WTC11 (cell line): ENCODE data around the gene NUP210. TPM values are rescaled to one million over a fixed set of nuclear protein-coding genes. Genes with fewer than 3 reads are reported as not detected.

Experiments
- ATAC-seq: fragments of 200-7000 bp; cut with Tn5 transposase; 2 replicates; pipeline ENCODE4 v1.10.0; 2021; ENCODE audit warnings: mild to moderate bottlenecking, moderate library complexity
- CTCF ChIA-PET: fragments of 300-600 bp; sonication (Branson Sonifier 250); formaldehyde crosslinking; loops from one replicate; lab custom pipeline; 2021; ENCODE audit warnings: antibody characterized with exemption; lab: Charles Lee
- POLR2A ChIA-PET: fragments of 350-600 bp; sonication (Branson Sonifier 250); formaldehyde crosslinking; loops from one replicate; lab custom pipeline; 2021; ENCODE audit warnings: antibody characterized with exemption; lab: Charles Lee
- DNase-seq: peaks from one replicate; pipeline ENCODE4 v3.0.0; 2021; ENCODE audit warnings: low spot score
- H3K27ac Mint-ChIP-seq: 2 replicates; pipeline ENCODE4 v1.8.0; 2021; ENCODE audit warnings: mixed read lengths
- H3K27me3 Mint-ChIP-seq: 2 replicates; pipeline ENCODE4 v1.8.0; 2021; ENCODE audit warnings: low read depth, mild to moderate bottlenecking, moderate library complexity, mixed read lengths
- H3K36me3 Mint-ChIP-seq: 2 replicates; pipeline ENCODE4 v1.8.0; 2021; ENCODE audit warnings: mixed read lengths
- H3K4me1 Mint-ChIP-seq: 2 replicates; pipeline ENCODE4 v1.8.0; 2022; ENCODE audit warnings: mixed read lengths
- H3K4me3 Mint-ChIP-seq: 2 replicates; pipeline ENCODE4 v1.8.0; 2021; ENCODE audit warnings: mild to moderate bottlenecking, moderate library complexity, mixed read lengths
- H3K9me3 Mint-ChIP-seq: 2 replicates; pipeline ENCODE4 v1.8.0; 2021; ENCODE audit warnings: mixed read lengths
- CREB1 ChIP-seq: sonication (generic); formaldehyde crosslinking; IDR thresholded peaks from 2 replicates; pipeline ENCODE4 v1.8.0; 2023; ENCODE audit warnings: mild to moderate bottlenecking, missing genetic modification reagents
- EMX1 ChIP-seq: fragments of 250-450 bp; sonication (Bioruptor Pico); IDR thresholded peaks from 2 replicates; pipeline ENCODE4 v1.8.0; 2021; ENCODE audit warnings: mild to moderate bottlenecking
- FOXK1 ChIP-seq: sonication (generic); formaldehyde crosslinking; IDR thresholded peaks from 2 replicates; pipeline ENCODE4 v1.8.0; 2022; ENCODE audit warnings: mild to moderate bottlenecking, moderate library complexity, missing genetic modification reagents
- HMGA2 ChIP-seq: fragments of 250-450 bp; sonication (Bioruptor Pico); IDR thresholded peaks from 2 replicates; pipeline ENCODE4 v1.4.0; 2021; ENCODE audit warnings: mild to moderate bottlenecking, moderate library complexity
- JUN ChIP-seq: sonication (generic); formaldehyde crosslinking; IDR thresholded peaks from 2 replicates; pipeline ENCODE4 v1.8.0; 2023; ENCODE audit warnings: mild to moderate bottlenecking, missing genetic modification reagents
- NR1H2 ChIP-seq: sonication (generic); formaldehyde crosslinking; IDR thresholded peaks from 2 replicates; pipeline ENCODE4 v1.9.0; 2021; ENCODE audit warnings: mild to moderate bottlenecking, moderate library complexity, missing genetic modification reagents
- NR3C1 ChIP-seq: sonication (generic); formaldehyde crosslinking; conservative IDR thresholded peaks from 2 replicates; pipeline ENCODE4 v1.8.1; 2023; ENCODE audit warnings: low read depth, mild to moderate bottlenecking, missing genetic modification reagents
- RORB ChIP-seq: fragments of 250-450 bp; sonication (Bioruptor Pico); IDR thresholded peaks from 2 replicates; pipeline ENCODE4 v1.9.0; 2021; ENCODE audit warnings: mild to moderate bottlenecking
- SOX15 ChIP-seq: fragments of 250-450 bp; sonication (Bioruptor Pico); IDR thresholded peaks from 2 replicates; pipeline ENCODE4 v1.9.0; 2021; ENCODE audit warnings: mild to moderate bottlenecking
- TP53 ChIP-seq: sonication (generic); formaldehyde crosslinking; IDR thresholded peaks from 2 replicates; pipeline ENCODE4 v1.8.1; 2023; ENCODE audit warnings: mild to moderate bottlenecking, missing genetic modification reagents
- ZBTB21 ChIP-seq: sonication (generic); formaldehyde crosslinking; IDR thresholded peaks from 2 replicates; pipeline ENCODE4 v1.8.1; 2023; ENCODE audit warnings: mild to moderate bottlenecking, missing genetic modification reagents, borderline replicate concordance
- ZNF219 ChIP-seq: sonication (generic); formaldehyde crosslinking; IDR thresholded peaks from 2 replicates; pipeline ENCODE4 v1.8.0; 2023; ENCODE audit warnings: missing genetic modification reagents, mild to moderate bottlenecking, borderline replicate concordance
- ZNF416 ChIP-seq: fragments of 250-450 bp; sonication (Bioruptor Pico); IDR thresholded peaks from 2 replicates; pipeline ENCODE4 v1.9.0; 2021; ENCODE audit warnings: mild to moderate bottlenecking, inconsistent platforms
- total RNA-seq: library from RNA; stranded (reverse); gene quantifications from 3 replicates; pipeline ENCODE4 v1.2.3, GENCODE V29; 2021
- TF ChIP-seq, protein P1 (sequence below): sonication (generic); formaldehyde crosslinking; IDR thresholded peaks from 2 replicates; pipeline ENCODE4 v1.8.1; 2022; ENCODE audit warnings: low read depth, mild to moderate bottlenecking, moderate library complexity, missing genetic modification reagents, borderline replicate concordance
- TF ChIP-seq, protein P2 (sequence below): fragments of 250-450 bp; sonication (Bioruptor Pico); IDR thresholded peaks from 2 replicates; pipeline ENCODE4 v2.1.2; 2022; ENCODE audit warnings: mild to moderate bottlenecking, moderate library complexity
- TF ChIP-seq, protein P3 (sequence below): sonication (generic); formaldehyde crosslinking; IDR thresholded peaks from 2 replicates; pipeline ENCODE4 v1.8.0; 2022; ENCODE audit warnings: mild to moderate bottlenecking, missing genetic modification reagents
- TF ChIP-seq, protein P4 (sequence below): fragments of 250-450 bp; sonication (Bioruptor Pico); IDR thresholded peaks from 2 replicates; pipeline ENCODE4 v1.9.0; 2021; ENCODE audit warnings: mild to moderate bottlenecking
- TF ChIP-seq, protein P5 (sequence below): sonication (generic); formaldehyde crosslinking; IDR thresholded peaks from 2 replicates; pipeline ENCODE4 v1.8.0; 2023; ENCODE audit warnings: mild to moderate bottlenecking, missing genetic modification reagents
- TF ChIP-seq, protein P6 (sequence below): sonication (generic); formaldehyde crosslinking; conservative IDR thresholded peaks from 2 replicates; pipeline ENCODE4 v1.8.1; 2023; ENCODE audit warnings: mild to moderate bottlenecking, low read depth, missing genetic modification reagents, moderate library complexity
- TF ChIP-seq, protein P7 (sequence below): sonication (generic); formaldehyde crosslinking; IDR thresholded peaks from 2 replicates; pipeline ENCODE4 v1.8.1; 2023; ENCODE audit warnings: mild to moderate bottlenecking, missing genetic modification reagents

NUP210 gene
- total RNA-seq, 1 experiment from 2014 or later: 59.2 TPM

DNA sequence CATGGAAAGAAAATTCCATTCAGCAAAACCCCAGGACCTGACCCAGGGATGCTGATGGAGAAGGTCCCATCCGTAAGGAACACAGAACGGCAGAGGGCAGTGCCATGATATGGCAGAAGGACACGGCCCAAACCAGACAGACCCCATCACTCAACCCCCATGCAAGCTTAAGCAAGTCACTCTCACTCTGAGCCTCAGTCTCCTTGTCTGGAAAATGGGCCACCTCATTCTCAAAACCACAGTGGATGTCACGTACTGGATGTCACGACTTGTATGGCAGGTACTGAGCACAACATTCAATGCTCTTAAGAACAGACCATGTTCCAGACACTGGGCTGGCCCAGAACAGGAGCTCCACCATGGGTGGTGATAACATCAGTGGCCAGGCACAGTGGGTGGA, 90.4 kb downstream of the NUP210 start:
- CTCF ChIA-PET: no interaction called here
- no peak for DNase-seq
- ATAC-seq: no peak
- Mint-ChIP-seq H3K27me3 (no peaks in the 10 kb centered on the region), H3K4me3 (no peak overlapping the region), H3K36me3 (peaks cover 51% of the 10 kb centered on the region)
- TF ChIP-seq FOXK1 (CRISPR knock-in tag) (no peak), CREB1 (no peak), EMX1 (CRISPR knock-in tag) (no peak), TP53 (CRISPR knock-in tag) (no peak), ZNF219 (CRISPR knock-in tag) (no peak), SOX15 (CRISPR knock-in tag) (no peak), RORB (CRISPR knock-in tag) (no peak), NR1H2 (no peak), ZNF416 (no peak), HMGA2 (CRISPR knock-in tag) (no peak), JUN (no peak), NR3C1 (CRISPR knock-in tag) (no peak), ZBTB21 (no peak)
- TF ChIP-seq, protein P1, sequence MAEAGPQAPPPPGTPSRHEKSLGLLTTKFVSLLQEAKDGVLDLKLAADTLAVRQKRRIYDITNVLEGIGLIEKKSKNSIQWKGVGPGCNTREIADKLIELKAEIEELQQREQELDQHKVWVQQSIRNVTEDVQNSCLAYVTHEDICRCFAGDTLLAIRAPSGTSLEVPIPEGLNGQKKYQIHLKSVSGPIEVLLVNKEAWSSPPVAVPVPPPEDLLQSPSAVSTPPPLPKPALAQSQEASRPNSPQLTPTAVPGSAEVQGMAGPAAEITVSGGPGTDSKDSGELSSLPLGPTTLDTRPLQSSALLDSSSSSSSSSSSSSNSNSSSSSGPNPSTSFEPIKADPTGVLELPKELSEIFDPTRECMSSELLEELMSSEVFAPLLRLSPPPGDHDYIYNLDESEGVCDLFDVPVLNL (CRISPR knock-in tag): no peak
- TF ChIP-seq, protein P2, sequence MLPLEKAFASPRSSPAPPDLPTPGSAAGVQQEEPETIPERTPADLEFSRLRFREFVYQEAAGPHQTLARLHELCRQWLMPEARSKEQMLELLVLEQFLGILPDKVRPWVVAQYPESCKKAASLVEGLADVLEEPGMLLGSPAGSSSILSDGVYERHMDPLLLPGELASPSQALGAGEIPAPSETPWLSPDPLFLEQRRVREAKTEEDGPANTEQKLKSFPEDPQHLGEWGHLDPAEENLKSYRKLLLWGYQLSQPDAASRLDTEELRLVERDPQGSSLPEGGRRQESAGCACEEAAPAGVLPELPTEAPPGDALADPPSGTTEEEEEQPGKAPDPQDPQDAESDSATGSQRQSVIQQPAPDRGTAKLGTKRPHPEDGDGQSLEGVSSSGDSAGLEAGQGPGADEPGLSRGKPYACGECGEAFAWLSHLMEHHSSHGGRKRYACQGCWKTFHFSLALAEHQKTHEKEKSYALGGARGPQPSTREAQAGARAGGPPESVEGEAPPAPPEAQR (CRISPR knock-in tag): no peak
- TF ChIP-seq, protein P3, sequence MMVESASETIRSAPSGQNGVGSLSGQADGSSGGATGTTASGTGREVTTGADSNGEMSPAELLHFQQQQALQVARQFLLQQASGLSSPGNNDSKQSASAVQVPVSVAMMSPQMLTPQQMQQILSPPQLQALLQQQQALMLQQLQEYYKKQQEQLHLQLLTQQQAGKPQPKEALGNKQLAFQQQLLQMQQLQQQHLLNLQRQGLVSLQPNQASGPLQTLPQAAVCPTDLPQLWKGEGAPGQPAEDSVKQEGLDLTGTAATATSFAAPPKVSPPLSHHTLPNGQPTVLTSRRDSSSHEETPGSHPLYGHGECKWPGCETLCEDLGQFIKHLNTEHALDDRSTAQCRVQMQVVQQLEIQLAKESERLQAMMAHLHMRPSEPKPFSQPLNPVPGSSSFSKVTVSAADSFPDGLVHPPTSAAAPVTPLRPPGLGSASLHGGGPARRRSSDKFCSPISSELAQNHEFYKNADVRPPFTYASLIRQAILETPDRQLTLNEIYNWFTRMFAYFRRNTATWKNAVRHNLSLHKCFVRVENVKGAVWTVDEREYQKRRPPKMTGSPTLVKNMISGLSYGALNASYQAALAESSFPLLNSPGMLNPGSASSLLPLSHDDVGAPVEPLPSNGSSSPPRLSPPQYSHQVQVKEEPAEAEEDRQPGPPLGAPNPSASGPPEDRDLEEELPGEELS (CRISPR knock-in tag): no peak
- TF ChIP-seq, protein P4, sequence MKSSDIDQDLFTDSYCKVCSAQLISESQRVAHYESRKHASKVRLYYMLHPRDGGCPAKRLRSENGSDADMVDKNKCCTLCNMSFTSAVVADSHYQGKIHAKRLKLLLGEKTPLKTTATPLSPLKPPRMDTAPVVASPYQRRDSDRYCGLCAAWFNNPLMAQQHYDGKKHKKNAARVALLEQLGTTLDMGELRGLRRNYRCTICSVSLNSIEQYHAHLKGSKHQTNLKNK (CRISPR knock-in tag): no peak
- TF ChIP-seq, protein P5, sequence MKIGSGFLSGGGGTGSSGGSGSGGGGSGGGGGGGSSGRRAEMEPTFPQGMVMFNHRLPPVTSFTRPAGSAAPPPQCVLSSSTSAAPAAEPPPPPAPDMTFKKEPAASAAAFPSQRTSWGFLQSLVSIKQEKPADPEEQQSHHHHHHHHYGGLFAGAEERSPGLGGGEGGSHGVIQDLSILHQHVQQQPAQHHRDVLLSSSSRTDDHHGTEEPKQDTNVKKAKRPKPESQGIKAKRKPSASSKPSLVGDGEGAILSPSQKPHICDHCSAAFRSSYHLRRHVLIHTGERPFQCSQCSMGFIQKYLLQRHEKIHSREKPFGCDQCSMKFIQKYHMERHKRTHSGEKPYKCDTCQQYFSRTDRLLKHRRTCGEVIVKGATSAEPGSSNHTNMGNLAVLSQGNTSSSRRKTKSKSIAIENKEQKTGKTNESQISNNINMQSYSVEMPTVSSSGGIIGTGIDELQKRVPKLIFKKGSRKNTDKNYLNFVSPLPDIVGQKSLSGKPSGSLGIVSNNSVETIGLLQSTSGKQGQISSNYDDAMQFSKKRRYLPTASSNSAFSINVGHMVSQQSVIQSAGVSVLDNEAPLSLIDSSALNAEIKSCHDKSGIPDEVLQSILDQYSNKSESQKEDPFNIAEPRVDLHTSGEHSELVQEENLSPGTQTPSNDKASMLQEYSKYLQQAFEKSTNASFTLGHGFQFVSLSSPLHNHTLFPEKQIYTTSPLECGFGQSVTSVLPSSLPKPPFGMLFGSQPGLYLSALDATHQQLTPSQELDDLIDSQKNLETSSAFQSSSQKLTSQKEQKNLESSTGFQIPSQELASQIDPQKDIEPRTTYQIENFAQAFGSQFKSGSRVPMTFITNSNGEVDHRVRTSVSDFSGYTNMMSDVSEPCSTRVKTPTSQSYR (CRISPR knock-in tag): no peak
- TF ChIP-seq, protein P6, sequence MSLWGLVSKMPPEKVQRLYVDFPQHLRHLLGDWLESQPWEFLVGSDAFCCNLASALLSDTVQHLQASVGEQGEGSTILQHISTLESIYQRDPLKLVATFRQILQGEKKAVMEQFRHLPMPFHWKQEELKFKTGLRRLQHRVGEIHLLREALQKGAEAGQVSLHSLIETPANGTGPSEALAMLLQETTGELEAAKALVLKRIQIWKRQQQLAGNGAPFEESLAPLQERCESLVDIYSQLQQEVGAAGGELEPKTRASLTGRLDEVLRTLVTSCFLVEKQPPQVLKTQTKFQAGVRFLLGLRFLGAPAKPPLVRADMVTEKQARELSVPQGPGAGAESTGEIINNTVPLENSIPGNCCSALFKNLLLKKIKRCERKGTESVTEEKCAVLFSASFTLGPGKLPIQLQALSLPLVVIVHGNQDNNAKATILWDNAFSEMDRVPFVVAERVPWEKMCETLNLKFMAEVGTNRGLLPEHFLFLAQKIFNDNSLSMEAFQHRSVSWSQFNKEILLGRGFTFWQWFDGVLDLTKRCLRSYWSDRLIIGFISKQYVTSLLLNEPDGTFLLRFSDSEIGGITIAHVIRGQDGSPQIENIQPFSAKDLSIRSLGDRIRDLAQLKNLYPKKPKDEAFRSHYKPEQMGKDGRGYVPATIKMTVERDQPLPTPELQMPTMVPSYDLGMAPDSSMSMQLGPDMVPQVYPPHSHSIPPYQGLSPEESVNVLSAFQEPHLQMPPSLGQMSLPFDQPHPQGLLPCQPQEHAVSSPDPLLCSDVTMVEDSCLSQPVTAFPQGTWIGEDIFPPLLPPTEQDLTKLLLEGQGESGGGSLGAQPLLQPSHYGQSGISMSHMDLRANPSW (CRISPR knock-in tag): no peak
- TF ChIP-seq, protein P7, sequence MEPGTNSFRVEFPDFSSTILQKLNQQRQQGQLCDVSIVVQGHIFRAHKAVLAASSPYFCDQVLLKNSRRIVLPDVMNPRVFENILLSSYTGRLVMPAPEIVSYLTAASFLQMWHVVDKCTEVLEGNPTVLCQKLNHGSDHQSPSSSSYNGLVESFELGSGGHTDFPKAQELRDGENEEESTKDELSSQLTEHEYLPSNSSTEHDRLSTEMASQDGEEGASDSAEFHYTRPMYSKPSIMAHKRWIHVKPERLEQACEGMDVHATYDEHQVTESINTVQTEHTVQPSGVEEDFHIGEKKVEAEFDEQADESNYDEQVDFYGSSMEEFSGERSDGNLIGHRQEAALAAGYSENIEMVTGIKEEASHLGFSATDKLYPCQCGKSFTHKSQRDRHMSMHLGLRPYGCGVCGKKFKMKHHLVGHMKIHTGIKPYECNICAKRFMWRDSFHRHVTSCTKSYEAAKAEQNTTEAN (CRISPR knock-in tag): no peak
- TF ChIP-seq, all 79 proteins: peak for 0
- POLR2A ChIA-PET: interaction anchor here (0.5 kb wide), 1 partner anchor 103 kb away, joined by 3 read pairs; no protein-coding TSS in a partner anchor
- H3K9me3 Mint-ChIP-seq: no peaks in the 10 kb centered on the region
- no peaks in the 10 kb centered on the region for H3K4me1 Mint-ChIP-seq
- H3K27ac Mint-ChIP-seq: no peak overlapping the region
